ENCODE results near the gene GFPT2.

Gene GFPT2

GRCh38 chr5:180350711-180351465, 2.2 kb downstream of the GFPT2 start:
- no peak for DNase-seq

GRCh38 chr5:180350296-180350695, 2.8 kb downstream of the GFPT2 start:
- DNase-seq = no peak

DNA sequence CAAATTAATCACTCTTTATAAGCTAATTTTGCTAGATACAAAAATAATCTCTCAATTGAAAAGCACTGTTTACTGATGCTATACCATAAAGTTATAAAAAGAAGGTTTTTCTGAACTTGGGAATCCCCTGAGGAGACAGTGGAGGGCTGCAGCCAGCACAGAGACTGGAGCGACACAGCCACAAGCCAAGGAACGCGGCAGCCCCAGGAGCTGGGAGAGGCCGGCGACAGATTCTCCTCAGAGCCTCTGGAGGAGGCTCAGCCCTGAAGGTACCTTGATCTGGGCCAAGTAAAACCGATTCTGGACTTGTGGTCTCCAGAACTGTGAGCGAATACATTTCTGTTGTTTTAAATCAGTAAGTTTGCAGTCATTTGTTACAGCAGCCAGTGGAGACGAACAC, 3.7 kb downstream of the GFPT2 start:
- no peak for DNase-seq

DNA sequence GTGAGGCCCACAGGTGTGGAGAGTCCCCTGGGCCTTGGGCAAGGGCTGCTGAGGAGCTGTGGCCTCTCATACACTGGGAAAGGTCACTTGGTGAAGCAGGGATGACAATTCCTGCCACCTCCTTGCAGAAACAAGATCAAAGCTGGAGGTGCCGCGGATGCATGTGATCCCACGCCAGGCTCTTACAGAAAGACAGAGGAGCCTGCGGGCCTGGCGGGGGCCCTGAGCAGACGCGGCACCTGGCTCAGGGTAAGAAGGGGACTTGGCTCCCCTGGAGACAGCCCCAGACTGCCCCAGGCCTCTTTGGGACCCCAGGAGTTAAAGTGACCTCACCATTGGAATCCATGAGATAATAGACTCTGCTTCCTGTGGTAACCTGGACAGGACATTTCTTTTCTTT, 4.8 kb downstream of the GFPT2 start:
- no peak for DNase-seq

DNA sequence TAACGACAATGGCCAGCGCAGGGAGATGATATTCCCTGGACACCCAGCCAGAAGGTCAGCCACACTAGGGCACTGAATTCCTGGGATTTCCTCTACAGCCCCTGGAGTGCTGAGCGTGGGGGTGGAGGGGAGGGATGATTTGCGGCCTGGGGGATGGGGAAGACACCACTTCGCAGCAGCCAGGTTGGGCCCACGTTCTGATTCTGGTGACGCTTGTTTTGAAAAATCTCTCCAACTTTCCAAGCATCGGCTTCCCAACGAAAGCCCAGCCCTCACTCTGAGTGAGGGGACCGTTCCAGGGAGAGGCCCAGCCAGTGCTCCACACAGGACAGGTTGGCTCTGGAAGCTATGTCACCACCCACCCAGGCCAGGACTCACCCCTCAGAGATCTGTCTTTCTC, 5.4 kb downstream of the GFPT2 start:
- no peak for DNase-seq

DNA sequence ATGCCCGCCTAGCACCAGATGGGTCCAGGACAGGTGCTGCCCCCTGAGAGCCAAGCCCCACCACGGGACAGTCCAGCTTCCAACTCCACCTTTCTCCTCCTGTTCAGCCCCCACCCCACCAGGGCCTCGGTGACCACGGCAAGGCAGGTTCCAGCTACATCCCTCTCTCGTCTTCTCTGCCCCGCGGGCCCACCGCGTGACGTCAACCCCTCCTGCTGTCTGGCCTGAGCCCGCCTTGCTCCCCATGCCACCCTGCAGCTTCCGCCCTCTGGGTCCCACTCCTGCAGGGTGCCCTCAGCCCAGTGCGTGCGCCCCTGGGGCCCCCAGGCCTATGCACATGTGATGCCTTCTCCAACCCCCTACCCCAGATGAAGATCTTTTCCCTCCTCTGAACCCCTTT, 6.8 kb downstream of the GFPT2 start:
- DNase-seq = no peak

GRCh38 chr5:180345781-180346180, 7.4 kb downstream of the GFPT2 start:
- no peak for DNase-seq

GRCh38 chr5:180345186-180345585, 8.0 kb downstream of the GFPT2 start:
- DNase-seq = no peak

- no peak for DNase-seq
Observed at GRCh38 chr5:180344696-180344999, 8.5 kb downstream of the GFPT2 start.

GRCh38 chr5:180343831-180344695, 9.1 kb downstream of the GFPT2 start:
- peak; percentile 56 for DNase-seq

DNA sequence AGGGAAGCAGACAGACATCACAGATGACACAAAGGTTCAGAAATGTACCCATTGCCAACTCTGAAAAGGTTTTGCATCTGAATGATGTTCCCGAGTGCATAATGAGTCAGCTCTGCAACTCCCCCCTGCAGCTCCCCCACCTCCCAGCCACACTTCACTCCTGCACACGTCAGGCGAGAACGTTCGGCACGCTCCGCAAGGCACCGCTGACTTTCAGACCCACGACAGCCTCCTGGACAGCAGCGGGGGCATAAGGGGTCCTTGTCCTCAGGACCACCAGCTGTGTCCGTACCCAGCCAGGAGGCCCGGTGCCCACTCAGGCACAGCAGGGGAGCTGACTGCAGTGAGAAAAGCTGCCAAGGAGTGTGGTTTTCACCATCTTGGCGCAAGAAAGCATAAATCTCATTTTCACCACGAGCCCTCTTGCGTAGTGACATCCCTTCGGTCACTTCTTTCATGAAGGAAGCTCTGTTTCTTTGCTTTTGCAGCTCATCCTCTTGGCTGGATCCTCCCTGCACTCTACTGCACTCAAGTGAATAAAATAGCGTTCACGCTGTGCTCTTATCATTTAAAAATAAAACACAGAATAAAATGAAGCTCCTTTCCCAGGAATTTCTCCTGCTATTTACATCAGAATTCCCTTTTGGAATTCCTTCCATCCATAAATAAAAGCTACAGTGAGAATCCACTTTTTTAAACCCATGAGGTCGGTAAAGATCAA, 9.9 kb downstream of the GFPT2 start:
- DNase-seq = no peak

DNA sequence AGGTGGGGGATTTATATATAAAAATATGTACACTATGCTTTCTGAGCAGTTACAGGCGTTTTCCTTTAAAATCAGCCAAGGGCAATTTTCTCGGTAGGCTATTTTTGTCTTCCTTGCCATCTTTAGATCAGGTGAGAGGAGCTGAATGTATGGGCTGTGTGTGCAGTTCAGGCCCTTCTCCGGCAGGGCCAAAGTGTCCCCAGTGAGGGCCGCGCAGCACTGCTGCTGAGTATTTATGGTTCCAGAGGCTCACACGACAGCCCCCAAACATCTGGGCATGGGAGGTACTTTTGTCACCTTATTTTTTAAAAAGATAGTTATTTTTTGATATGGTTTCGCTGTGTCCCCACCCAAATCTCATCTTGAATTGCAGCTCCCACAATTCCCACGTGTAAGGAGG, 11.5 kb downstream of the GFPT2 start:
- no peak for DNase-seq

- peak; percentile 35 for DNase-seq
Observed at GRCh38 chr5:180340856-180341255, 12.3 kb downstream of the GFPT2 start.

GRCh38 chr5:180339583-180340183, 13.5 kb downstream of the GFPT2 start:
- no peak for DNase-seq

DNA sequence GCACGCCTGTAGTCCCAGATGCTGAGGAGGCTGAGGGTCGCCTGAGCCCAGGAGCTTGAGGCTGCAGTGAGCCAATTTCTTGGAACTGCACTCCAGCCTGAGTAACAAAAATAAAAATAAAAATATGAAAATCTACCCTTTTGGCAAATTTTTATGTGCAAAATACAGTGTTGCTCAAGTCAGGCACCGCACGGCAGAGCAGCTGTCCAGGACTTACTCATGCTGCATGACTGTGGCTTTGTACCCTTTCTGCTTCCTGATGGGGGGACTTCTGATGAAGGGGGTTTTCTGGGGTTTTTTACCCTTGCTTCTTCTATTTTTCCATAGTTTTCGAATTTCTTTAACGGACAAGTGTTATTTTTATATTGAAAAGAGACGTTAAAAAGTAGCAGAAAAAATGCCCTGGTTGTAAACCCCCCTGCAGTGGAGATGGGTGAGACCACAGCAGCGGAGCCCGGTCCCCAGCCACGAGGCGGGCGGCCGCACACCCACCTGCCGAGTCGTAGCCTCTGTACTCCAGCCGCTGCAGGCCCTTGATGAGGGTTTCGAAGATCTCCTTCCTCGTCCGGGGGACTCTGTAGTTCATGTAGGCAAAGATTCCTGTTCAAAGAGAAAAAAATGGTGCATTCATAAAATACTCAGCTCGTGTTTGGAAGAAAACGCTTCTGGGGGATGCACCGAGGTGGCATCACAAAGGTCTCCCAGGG, 15.0 kb downstream of the GFPT2 start:
- DNase-seq = no peak

DNA sequence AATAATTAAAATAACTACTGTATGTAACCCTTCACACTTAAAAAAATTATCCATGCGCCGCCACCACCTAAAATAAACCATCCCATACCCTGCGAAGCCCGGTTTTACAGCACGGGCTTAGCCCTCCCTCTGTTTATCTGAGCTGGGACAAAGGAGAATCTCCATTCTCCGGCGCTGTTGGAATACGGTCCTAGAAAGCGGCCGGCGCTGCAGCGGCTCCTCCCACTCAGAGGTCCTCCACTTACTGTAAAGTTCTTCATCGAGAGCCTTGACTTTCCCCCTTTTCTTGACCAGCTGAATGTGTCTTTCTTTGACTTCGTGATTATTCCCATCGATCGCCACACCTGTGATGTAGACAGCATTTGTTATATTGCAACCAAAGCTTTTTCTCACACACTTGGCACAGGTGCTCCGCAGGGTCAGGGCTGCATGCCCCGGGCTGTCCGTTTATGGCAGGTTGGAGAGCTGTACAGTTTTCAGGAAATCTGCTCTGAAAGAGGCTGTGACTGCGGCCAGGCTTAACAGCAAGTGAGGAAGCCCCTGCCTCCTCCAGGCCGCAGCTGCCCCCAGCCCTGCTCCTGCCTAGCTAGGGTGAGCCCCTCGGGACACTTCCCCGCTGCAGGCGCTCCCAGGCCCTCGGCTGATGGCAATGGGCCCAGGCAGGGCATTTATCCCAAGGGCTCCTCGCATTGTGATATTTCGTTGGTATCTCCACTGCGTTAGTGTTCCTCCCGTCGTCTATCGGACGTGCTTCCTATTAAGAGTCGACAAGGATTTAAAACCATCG, 16.7 kb downstream of the GFPT2 start:
- no peak for DNase-seq

GRCh38 chr5:180335614-180336233, 17.4 kb downstream of the GFPT2 start:
- no peak for DNase-seq

DNA sequence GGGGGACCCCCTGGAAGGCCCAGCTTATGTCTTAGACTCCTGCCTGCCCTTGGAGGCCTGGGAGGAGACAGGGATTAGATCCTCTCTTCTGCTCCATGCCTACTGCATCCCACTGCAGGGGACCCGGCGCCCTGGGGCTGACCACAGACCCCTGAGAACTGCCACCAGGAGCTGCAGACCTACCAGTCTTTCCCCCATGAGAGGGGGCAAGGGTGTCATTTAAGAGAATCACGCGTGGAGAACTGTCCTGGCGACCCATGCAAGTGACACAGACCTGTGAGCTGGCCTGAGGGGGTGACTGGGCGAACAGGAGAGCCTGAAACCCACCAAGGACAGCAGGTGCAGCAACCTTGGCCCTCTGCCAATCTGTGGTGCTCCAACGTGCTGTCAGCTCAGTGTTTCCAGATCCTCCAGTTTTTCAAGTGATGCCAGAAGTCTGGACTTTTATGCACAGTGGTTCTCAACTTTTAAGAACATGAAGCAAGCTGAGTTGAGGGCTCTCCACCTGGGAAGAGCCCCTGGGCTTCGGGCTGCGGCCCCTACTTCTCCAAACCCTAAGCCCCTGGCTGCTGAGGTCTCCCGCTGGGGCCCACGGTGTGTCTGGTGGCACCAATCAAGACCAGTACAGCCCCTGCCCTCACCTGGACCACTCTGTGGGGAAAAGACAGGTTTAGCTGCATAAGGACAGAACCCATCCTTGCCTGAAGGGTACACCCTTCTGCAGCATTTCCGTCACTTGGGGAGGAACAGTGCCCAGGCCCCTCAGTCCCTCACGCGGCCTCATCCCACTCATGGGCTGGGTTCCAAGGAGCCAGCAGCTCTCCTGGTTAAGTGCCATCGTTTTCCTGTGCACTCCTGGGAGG, 18.2 kb downstream of the GFPT2 start:
- no peak for DNase-seq

DNA sequence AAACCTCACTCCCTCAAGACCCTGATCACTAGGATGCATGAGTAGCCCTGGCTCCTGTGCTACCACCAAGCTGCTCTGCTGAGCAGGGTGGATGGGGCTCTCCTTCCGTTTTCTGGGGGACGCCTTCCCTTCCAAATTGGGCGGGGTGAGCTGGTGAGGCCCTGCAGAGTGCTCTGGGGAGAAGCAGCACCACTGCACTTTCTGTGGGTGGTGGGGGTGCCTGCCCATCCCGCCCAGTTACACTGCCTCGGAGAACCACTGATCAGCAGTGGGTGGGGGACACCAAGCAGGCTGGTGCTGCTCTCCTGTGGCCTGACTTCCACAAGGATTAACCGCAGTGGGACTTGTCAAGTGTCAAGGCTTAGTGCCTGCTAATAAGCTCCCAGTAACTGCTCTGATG, 19.0 kb downstream of the GFPT2 start:
- no peak for DNase-seq

GRCh38 chr5:180333661-180334060, 19.5 kb downstream of the GFPT2 start:
- peak; percentile 27 for DNase-seq

All from NCI-H226 (cell line).